Endothelial cell (in vitro differentiated cells): Measurements from ENCODE around the gene DPEP3. TPM values are rescaled to one million over a fixed set of nuclear protein-coding genes. Genes with fewer than 3 reads are reported as not detected.

ENCODE experiments used
- DNase-seq: peaks from one replicate; pipeline ENCODE4 v3.0.0; 2021; ENCODE audit warnings: low spot score
- H3K27ac Mint-ChIP-seq: one replicate; pipeline ENCODE4 v1.8.0; 2021; ENCODE audit warnings: mixed read lengths, inconsistent platforms; ENCODE audit not compliant: unreplicated experiment
- H3K27me3 Mint-ChIP-seq: one replicate; pipeline ENCODE4 v1.8.0; 2021; ENCODE audit warnings: mild to moderate bottlenecking, moderate library complexity, mixed read lengths, inconsistent platforms; ENCODE audit not compliant: unreplicated experiment
- H3K36me3 Mint-ChIP-seq: one replicate; pipeline ENCODE4 v1.8.0; 2021; ENCODE audit warnings: mild to moderate bottlenecking, low read depth, mixed read lengths, inconsistent platforms; ENCODE audit not compliant: unreplicated experiment
- H3K4me1 Mint-ChIP-seq: one replicate; pipeline ENCODE4 v1.8.0; 2021; ENCODE audit warnings: mild to moderate bottlenecking, mixed read lengths, inconsistent platforms; ENCODE audit not compliant: unreplicated experiment
- H3K4me3 Mint-ChIP-seq: one replicate; pipeline ENCODE4 v1.8.0; 2021; ENCODE audit warnings: mild to moderate bottlenecking, mixed read lengths, inconsistent platforms; ENCODE audit not compliant: unreplicated experiment
- H3K9me3 Mint-ChIP-seq: one replicate; pipeline ENCODE4 v1.8.0; 2021; ENCODE audit warnings: mixed read lengths, inconsistent platforms; ENCODE audit not compliant: unreplicated experiment
- total RNA-seq: library from RNA; stranded (reverse); fragmentation: NEBNext Ultra II Directional; extraction: Animal tissue kit (Norgen Biotek cat#: 25700); gene quantifications from one replicate; pipeline ENCODE4 v1.2.1, GENCODE V29; 2021; ENCODE audit not compliant: unreplicated experiment
- TF ChIP-seq, protein P1 (sequence below): fragments of 200-600 bp; sonication (generic); IDR thresholded peaks from one replicate; pipeline ENCODE4 v1.5.0; 2021; ENCODE audit warnings: antibody characterized with exemption; ENCODE audit not compliant: unreplicated experiment

DPEP3 gene
- total RNA-seq, 1 donor from 2014 or later = not detected

GRCh38 chr16:67966549-67967182, 13.6 kb downstream of the DPEP3 start:
- Mint-ChIP-seq H3K4me1 (peaks cover 28% of the 10 kb centered on the region), H3K36me3 (peaks cover 25% of the 10 kb centered on the region), H3K4me3 (peak overlapping the region; percentile 99), H3K27me3 (peaks cover 29% of the 10 kb centered on the region), H3K27ac (peak overlapping the region; percentile 38), H3K9me3 (no peaks in the 10 kb centered on the region)
- no peak for DNase-seq
- TF ChIP-seq, protein P1, sequence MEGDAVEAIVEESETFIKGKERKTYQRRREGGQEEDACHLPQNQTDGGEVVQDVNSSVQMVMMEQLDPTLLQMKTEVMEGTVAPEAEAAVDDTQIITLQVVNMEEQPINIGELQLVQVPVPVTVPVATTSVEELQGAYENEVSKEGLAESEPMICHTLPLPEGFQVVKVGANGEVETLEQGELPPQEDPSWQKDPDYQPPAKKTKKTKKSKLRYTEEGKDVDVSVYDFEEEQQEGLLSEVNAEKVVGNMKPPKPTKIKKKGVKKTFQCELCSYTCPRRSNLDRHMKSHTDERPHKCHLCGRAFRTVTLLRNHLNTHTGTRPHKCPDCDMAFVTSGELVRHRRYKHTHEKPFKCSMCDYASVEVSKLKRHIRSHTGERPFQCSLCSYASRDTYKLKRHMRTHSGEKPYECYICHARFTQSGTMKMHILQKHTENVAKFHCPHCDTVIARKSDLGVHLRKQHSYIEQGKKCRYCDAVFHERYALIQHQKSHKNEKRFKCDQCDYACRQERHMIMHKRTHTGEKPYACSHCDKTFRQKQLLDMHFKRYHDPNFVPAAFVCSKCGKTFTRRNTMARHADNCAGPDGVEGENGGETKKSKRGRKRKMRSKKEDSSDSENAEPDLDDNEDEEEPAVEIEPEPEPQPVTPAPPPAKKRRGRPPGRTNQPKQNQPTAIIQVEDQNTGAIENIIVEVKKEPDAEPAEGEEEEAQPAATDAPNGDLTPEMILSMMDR = no peak

GRCh38 chr16:67965668-67966548, 14.4 kb downstream of the DPEP3 start:
- no peaks in the 10 kb centered on the region for H3K9me3 Mint-ChIP-seq
- no peak for DNase-seq
- H3K27me3 Mint-ChIP-seq = peaks cover 29% of the 10 kb centered on the region
- H3K4me3 Mint-ChIP-seq = peak overlapping the region; percentile 99
- peaks cover 28% of the 10 kb centered on the region for H3K4me1 Mint-ChIP-seq
- peak overlapping the region; percentile 38 for H3K27ac Mint-ChIP-seq
- H3K36me3 Mint-ChIP-seq = peaks cover 25% of the 10 kb centered on the region
- TF ChIP-seq, protein P1 = no peak

GRCh38 chr16:67964477-67965131, 15.7 kb downstream of the DPEP3 start:
- Mint-ChIP-seq H3K27ac (no peak overlapping the region), H3K4me3 (no peak overlapping the region)

GRCh38 chr16:67963662-67964321, 16.5 kb downstream of the DPEP3 start:
- Mint-ChIP-seq H3K4me1 (peaks cover 25% of the 10 kb centered on the region), H3K9me3 (no peaks in the 10 kb centered on the region), H3K36me3 (peaks cover 27% of the 10 kb centered on the region), H3K27ac (no peak overlapping the region), H3K27me3 (peaks cover 23% of the 10 kb centered on the region), H3K4me3 (no peak overlapping the region)
- no peak for DNase-seq
- TF ChIP-seq, protein P1 = no peak

More at GRCh38 chr16:67964477-67965131, 15.7 kb downstream of the DPEP3 start:
- Mint-ChIP-seq H3K36me3 (peaks cover 30% of the 10 kb centered on the region), H3K4me1 (peaks cover 28% of the 10 kb centered on the region), H3K27me3 (peaks cover 26% of the 10 kb centered on the region), H3K9me3 (no peaks in the 10 kb centered on the region)
- DNase-seq = no peak
- TF ChIP-seq, protein P1 = no peak
